ENCODE measurements around the gene METTL18.

The METTL18 gene

DNA sequence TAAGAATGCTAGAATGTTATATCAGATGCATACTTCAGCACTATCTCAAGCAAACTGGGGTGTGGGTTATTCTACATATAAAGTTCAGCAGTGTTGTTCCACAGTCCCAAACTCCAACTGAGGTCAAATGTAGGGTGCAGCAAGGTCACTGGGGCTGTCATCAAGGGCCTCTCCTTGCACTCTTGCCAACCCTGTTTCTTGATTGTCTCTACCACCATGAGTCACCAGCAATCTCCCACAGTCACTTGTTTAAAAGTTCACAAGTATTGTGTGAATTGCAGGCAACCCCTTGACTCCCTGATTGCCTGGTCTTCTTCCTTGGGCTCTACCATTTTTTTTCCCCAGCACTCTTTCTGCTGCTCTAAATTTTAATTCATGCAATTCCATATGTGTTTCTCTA lies 10.6 kb downstream of the METTL18 start:
- no peak for DNase-seq

DNA sequence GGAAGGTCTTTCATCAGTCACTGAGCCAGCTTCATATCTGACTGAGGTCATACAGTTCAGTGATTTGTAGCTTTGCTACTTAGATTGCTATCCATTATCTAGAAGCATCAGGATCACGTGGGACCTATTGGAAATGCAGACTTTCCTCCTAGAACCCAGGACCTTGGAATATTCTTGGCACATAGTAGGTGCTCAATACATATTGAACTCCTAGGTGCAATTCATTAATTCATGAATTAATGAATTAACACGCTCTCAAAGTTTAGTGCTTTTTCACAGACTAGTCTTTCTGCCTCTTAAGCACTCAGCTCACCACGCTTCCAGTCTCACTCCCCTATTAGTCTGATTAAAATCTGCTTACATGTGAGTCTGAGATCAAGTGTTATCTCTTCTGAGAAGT lies 12.1 kb downstream of the METTL18 start:
- DNase-seq = no peak

DNA sequence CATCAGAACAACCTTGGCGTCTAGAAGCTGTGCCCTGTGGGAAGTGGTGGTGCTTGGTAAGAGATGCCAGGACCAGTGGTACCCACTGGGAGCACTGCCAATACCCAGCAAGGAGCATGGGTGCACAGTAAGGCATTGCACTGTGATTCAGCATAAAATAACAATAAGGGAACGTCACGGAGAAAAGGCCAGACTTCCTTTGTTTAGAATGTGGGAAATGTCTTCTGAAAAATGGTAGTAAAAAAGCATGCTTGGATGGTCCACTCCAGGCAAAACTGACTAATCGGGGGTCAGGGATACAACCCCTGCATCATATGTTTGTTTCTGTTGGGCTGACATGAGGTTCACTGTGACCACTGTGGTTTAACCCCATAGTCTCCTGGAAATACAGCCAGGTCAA lies 14.7 kb downstream of the METTL18 start:
- DNase-seq = no peak

DNA sequence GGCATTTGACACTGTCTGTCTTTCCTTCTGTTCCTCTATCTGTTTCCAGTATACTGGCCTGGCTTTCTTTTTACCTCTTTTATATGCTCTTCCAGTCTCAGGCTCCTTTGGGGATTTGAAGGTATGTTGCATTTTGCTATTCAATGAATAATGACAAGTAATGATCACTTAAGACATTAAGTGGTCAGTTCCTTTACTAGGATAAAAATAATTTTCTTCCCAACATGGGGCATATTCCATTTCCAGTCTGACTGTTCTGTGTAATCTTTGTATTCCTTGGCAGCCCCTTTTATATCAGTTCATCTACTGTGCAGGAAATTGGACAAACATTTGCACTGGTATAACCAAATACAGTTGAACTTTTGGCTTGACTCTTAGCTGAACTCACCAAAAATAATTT lies 15.6 kb downstream of the METTL18 start:
- DNase-seq = no peak

DNA sequence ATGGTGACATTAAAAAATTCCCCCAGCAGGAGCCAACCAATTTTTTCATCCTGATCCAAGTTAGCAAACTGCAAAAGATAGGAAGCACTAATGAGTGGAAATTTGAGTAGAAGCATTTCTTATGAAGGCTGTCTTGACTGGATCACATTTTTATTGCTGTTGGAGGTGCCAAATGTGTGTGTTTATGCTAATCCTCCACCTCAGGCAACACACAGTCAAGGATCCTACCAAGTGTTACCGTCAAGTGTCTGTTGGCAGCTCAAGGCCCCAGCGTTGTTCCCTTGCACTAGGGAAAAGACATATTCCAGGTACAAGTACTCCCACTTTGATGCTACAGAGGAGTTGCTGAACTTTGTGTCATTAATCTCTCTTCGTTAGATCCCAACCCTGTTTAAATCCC lies 18.3 kb downstream of the METTL18 start:
- no peak for DNase-seq

DNA sequence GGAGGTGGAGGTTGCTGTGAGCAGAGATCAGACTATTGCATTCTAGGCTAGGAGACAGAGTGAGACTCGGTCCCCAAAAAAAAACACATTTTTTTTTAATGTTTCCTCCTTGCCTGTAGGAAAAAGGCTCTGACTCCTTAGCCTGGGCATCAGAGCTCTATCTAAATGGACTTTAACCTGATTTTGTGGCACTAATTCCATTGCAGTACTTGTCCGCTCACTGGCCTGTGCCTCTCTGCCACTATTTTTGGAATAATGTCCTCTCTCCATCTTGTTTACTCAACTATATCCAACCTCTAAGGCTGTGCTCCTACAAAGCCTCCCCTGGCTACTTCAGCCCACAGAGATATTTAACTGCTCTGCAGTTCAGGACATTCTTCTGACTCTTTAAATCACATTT lies 26.5 kb downstream of the METTL18 start:
- DNase-seq = no peak

DNA sequence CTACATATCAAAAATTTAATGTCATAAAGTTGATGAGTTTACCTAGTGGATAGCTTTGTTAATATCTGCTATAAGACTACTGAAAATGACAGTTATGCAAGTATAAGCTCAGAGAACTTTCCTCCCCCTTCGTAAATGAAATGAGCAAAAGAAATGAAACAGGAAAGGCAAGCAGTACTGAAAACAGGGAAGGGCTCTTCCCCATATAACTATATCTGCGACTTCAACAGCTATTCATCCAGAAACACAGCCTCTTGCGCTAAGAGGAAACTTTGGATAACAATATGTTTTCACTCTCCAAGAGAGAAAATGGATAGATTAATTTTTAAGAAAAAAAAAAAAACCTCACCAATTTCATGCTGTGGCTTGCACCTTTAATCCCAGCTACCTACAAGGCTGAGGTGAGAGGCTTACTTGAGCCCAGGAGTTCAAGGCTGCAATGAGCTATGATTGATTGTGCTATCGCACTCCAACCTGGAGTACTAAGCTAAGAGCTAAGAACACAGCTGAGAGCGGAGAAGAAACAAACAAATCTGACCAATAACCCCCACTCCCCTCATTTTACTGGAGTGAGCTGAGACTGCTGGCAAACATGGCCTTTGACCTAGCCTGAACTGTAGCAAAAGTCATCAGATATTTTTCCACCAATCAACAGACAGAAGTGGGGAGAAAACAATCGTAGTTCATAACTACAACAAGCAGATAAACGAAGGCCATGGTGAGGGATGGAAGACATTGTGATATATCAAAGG lies 29.0 kb downstream of the METTL18 start:
- DNase-seq = no peak

DNA sequence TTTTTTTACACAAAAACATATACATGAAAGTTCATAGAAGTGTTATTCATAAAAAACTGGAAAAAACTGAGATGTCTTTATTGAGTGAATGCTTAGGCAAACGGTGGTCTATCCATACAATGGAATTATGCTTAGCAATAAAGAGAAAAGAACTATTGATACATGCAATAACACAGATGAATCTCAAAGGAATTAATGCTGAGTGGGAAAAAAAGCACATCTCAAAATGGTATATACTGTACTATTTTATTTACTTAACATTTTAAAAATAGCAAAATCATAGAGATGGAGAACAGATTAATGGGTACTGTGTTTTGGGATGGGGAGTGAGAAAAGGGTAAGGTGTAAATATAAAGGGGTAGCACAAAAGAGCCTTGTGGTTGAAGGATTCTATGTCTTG lies 29.8 kb downstream of the METTL18 start:
- DNase-seq = no peak

DNA sequence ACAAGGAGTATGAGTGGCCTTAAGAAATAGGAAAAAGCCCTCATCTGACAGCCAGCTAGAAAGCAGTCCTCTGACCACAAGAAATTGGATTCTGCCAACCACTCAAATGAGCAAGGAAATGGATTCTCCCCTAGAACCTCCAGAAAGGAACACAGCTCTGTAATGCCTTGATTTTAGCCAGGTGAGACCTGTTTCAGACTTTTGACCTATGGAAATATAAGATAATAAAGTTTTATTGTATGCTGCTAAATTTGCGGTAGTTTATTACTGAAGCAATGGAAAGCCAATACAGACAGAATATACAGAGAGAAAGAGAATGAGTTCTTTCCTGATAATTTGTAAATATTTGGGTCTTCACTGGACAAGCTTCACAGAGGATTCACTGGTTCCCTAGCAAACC lies 32.0 kb downstream of the METTL18 start:
- no peak for DNase-seq

DNA sequence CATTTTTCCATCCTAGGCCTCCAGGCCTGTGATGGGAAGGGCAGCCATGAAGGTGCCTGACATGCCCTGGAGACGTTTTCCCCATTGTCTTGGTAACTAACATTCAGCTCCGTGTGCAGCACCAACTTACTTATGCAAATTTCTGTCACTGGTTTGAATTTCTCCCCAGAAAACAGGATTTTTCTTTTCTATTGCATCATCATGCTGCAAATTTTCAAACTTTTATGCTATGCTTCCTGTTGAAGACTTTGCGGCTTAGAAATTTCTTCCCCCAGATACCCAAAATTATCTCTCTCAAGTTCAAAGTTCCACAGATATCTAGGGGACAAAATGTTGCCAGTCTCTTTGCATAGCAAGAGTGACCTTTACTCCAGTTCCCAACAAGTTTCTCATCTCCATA lies 35.7 kb downstream of the METTL18 start:
- DNase-seq = no peak

DNA sequence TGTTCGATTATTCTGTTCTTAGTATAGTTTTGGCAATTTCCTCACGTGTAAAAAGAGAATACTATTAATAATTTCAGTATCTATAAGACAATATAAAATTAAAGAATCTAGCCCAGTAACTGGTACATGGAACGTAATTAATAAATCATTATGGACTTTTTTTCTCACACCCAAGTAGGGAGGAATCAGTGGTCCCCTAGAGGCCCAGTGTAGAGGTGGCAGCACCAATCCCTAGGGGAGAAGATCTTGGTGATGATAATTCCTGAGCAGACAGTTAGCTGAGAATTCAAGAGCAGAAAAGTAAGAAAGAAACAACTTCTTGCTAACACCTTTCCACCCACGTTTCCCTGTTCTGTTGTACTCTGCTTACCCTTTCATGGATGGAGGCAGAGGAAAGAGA lies 41.2 kb downstream of the METTL18 start:
- DNase-seq = no peak

DNA sequence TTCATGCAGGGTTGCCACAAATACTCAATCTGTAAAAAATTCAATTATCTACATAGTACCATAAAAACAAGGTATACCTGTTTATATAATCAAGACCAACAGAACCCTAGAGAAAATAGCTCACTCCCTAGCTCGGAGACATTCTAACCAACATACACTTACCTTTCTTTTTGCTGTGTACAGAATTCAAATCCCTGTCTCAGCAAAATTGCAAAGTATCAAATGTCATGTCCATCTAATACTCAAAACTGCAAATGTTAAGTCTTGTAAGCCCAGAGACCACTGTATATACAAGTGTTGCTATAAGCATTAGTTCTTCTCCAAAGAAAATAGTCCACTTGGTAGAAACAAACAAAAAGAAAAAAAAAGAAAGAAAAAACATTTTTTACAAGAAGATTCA lies 44.7 kb downstream of the METTL18 start:
- no peak for DNase-seq

DNA sequence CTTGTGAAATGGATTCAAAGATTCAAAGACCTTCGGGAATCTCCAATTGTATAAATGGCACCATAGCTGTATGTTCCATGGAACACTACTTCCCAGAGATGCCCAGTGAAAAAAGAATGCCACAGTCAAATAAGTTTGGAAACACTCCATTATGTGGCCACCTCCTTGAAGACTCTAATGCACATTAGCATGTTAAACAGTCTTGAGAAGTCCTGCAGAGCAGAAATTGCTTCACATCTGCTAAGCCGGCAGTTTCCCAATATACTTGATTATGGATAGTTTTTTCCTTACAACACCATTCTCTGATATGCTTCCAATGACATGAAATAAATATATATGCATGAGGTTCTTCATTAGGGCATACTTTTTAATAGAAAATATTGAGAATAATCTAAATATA lies 48.2 kb downstream of the METTL18 start:
- no peak for DNase-seq

DNA sequence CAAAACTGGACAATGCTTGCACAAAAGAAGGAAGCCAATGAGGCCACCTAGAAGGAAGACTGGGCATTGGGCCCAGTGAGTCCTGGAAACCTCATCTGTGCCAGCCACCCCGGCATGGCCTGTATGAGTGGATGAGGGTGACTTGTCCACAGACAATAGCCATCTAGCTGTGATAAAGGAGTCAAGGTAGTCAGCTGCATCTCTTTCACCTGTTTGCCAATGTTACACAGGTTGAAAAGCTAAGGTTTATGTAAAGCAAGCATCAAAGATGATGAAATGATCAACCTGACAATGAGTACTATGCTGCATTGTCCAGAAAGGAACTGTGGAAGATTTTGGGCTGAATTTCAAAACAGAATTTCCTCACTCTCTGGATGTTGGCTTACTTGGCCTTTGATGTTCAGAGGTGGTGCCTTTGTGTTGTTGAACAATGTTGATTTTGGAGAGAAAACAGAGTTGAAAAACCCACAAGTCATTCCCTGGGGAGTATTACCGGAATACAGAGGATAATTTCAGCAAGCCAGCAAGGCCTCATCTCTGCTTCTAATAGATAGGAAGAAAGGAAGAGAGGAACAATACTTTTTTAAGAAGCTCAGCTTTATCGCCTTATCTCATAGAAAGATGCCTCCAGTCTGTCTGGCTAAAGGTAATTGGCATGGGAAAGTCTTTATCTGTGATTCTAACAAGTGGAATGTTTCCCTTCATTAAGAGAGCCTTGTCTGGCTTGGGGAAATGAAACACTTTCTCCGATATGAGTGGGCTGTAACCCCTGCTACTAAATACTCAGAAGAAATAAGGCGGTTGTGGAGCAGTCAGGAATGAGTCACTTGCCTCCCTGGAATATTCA lies 49.5 kb downstream of the METTL18 start:
- no peak for DNase-seq

All from SHP77 (cell line).